ENCODE data around the gene PAX5. TPM values are rescaled to one million over a fixed set of nuclear protein-coding genes. Genes with fewer than 3 reads are reported as not detected.

The PAX5 gene
- total and polyA plus RNA-seq, 2 donors (not counting 1 experiment from before 2014, with no cell fraction given): not detected

GRCh38 chr9:36818242-36818938, 215.7 kb downstream of the PAX5 start:
- Histone ChIP-seq H2AFZ (ENCODE audit: low read length) (no peak overlapping the region), H3K27ac (ENCODE audit: insufficient read depth, low read length) (no peak overlapping the region), H3K27me3 (ENCODE audit: control insufficient read depth, insufficient read depth, low read length) (peaks cover 11% of the 10 kb centered on the region)

GRCh38 chr9:36817160-36817834, 216.8 kb downstream of the PAX5 start:
- Histone ChIP-seq H3K9ac (ENCODE audit: insufficient read depth, low read length) (no peak overlapping the region), H3K27ac (ENCODE audit: insufficient read depth, low read length) (no peak overlapping the region), H3K4me2 (ENCODE audit: extremely low read depth, insufficient read depth, low read length) (no peak overlapping the region), H3K9me3 (ENCODE audit: control insufficient read depth, insufficient read depth, low read depth, low read length) (no peaks in the 10 kb centered on the region), H3K4me1 (ENCODE audit: control insufficient read depth, extremely low read depth, insufficient read depth, low read length) (no peaks in the 10 kb centered on the region), H3K79me2 (ENCODE audit: control insufficient read depth, insufficient read depth, low read length) (no peaks in the 10 kb centered on the region), H4K20me1 (ENCODE audit: control insufficient read depth, extremely low read depth, insufficient read depth, low read length) (no peaks in the 10 kb centered on the region), H2AFZ (ENCODE audit: low read length) (no peak overlapping the region), H3K27me3 (ENCODE audit: control insufficient read depth, insufficient read depth, low read length) (peaks cover 11% of the 10 kb centered on the region), H3K4me3 (replicated peaks in 1 of 4; ENCODE audit: control extremely low read depth in 1 of 4, insufficient read depth in 1 of 4, low read depth in 3 of 4, low read length in 4 of 4) (no peak overlapping the region), H3K36me3 (ENCODE audit: control insufficient read depth, insufficient read depth, low read length) (no peaks in the 10 kb centered on the region)
- no peak for DNase-seq (ENCODE audit: low read depth in 2 of 2)
- no peak for TF ChIP-seq CTCF (conservative IDR thresholded peaks at IDR 0.05 in 1 of 2, IDR thresholded peaks at IDR 0.05 in 1 of 2; ENCODE audit: low read depth in 1 of 2, low read length in 2 of 2)
- no peak for TF ChIP-seq EZH2 (IDR thresholded peaks at IDR 0.05; ENCODE audit: low read length, missing control alignments)

More at GRCh38 chr9:36818242-36818938, 215.7 kb downstream of the PAX5 start:
- no peak overlapping the region for H3K9ac ChIP-seq (ENCODE audit: insufficient read depth, low read length)
- no peaks in the 10 kb centered on the region for H4K20me1 ChIP-seq (ENCODE audit: control insufficient read depth, extremely low read depth, insufficient read depth, low read length)
- no peaks in the 10 kb centered on the region for H3K4me1 ChIP-seq (ENCODE audit: control insufficient read depth, extremely low read depth, insufficient read depth, low read length)
- no peak overlapping the region for H3K4me2 ChIP-seq (ENCODE audit: extremely low read depth, insufficient read depth, low read length)
- no peaks in the 10 kb centered on the region for H3K36me3 ChIP-seq (ENCODE audit: control insufficient read depth, insufficient read depth, low read length)
- H3K9me3 ChIP-seq (ENCODE audit: control insufficient read depth, insufficient read depth, low read depth, low read length): no peaks in the 10 kb centered on the region
- peak overlapping the region in 2 of 4 experiments; percentile 17 for H3K4me3 ChIP-seq (replicated peaks in 1 of 4; ENCODE audit: control extremely low read depth in 1 of 4, insufficient read depth in 1 of 4, low read depth in 3 of 4, low read length in 4 of 4)
- no peaks in the 10 kb centered on the region for H3K79me2 ChIP-seq (ENCODE audit: control insufficient read depth, insufficient read depth, low read length)
- no peak for TF ChIP-seq CTCF (conservative IDR thresholded peaks at IDR 0.05 in 1 of 2, IDR thresholded peaks at IDR 0.05 in 1 of 2; ENCODE audit: low read depth in 1 of 2, low read length in 2 of 2)
- TF ChIP-seq EZH2 (IDR thresholded peaks at IDR 0.05; ENCODE audit: low read length, missing control alignments): peak; percentile 59
- no peak for DNase-seq (ENCODE audit: low read depth in 2 of 2)

GRCh38 chr9:36816371-36816770, 217.7 kb downstream of the PAX5 start:
- H3K36me3 ChIP-seq (ENCODE audit: control insufficient read depth, insufficient read depth, low read length): no peaks in the 10 kb centered on the region
- H2AFZ ChIP-seq (ENCODE audit: low read length): no peak overlapping the region
- no peaks in the 10 kb centered on the region for H3K4me1 ChIP-seq (ENCODE audit: control insufficient read depth, extremely low read depth, insufficient read depth, low read length)
- peaks cover 11% of the 10 kb centered on the region for H3K27me3 ChIP-seq (ENCODE audit: control insufficient read depth, insufficient read depth, low read length)
- H4K20me1 ChIP-seq (ENCODE audit: control insufficient read depth, extremely low read depth, insufficient read depth, low read length): no peaks in the 10 kb centered on the region
- TF ChIP-seq EZH2 (IDR thresholded peaks at IDR 0.05; ENCODE audit: low read length, missing control alignments): no peak
- no peak for TF ChIP-seq CTCF (conservative IDR thresholded peaks at IDR 0.05 in 1 of 2, IDR thresholded peaks at IDR 0.05 in 1 of 2; ENCODE audit: low read depth in 1 of 2, low read length in 2 of 2)
- H3K27ac ChIP-seq (ENCODE audit: insufficient read depth, low read length): no peak overlapping the region
- no peaks in the 10 kb centered on the region for H3K79me2 ChIP-seq (ENCODE audit: control insufficient read depth, insufficient read depth, low read length)
- H3K4me2 ChIP-seq (ENCODE audit: extremely low read depth, insufficient read depth, low read length): no peak overlapping the region
- no peak overlapping the region for H3K4me3 ChIP-seq (replicated peaks in 1 of 4; ENCODE audit: control extremely low read depth in 1 of 4, insufficient read depth in 1 of 4, low read depth in 3 of 4, low read length in 4 of 4)
- DNase-seq (ENCODE audit: low read depth in 2 of 2): no peak
- no peaks in the 10 kb centered on the region for H3K9me3 ChIP-seq (ENCODE audit: control insufficient read depth, insufficient read depth, low read depth, low read length)
- H3K9ac ChIP-seq (ENCODE audit: insufficient read depth, low read length): no peak overlapping the region
